Neural progenitor cell (in vitro differentiated cells): ENCODE results near the gene ARHGAP24. TPM values are rescaled to one million over a fixed set of nuclear protein-coding genes. Genes with fewer than 3 reads are reported as not detected.

Source experiments
- DNase-seq: peaks from one replicate; pipeline ENCODE4 v3.0.0-alpha.2; 2016; ENCODE audit warnings: low spot score
- H2AFZ ChIP-seq: fragments of 200-600 bp; sonication (generic); replicated peaks from 2 replicates; pipeline ENCODE4 v1.6.1; 2016; ENCODE audit warnings: antibody characterized with exemption
- H3F3A ChIP-seq: fragments of 200-600 bp; sonication (generic); 2 replicates; pipeline ENCODE4 v1.6.1; 2016; ENCODE audit warnings: antibody characterized with exemption, low read depth
- H3K27ac ChIP-seq: fragments of 200-600 bp; sonication (generic); 2 replicates; pipeline ENCODE4 v1.5.1; 2016; ENCODE audit warnings: mild to moderate bottlenecking
- H3K27me3 ChIP-seq: fragments of 200-600 bp; sonication (generic); 2 replicates; pipeline ENCODE4 v1.6.1; 2016; ENCODE audit warnings: mild to moderate bottlenecking, moderate library complexity
- H3K36me3 ChIP-seq: fragments of 200-600 bp; sonication (generic); 2 replicates; pipeline ENCODE4 v1.5.1; 2016
- H3K4me1 ChIP-seq: fragments of 200-600 bp; sonication (generic); 2 replicates; pipeline ENCODE4 v1.6.1; 2016; ENCODE audit warnings: mixed run types
- H3K4me2 ChIP-seq: fragments of 200-600 bp; sonication (generic); 2 replicates; pipeline ENCODE4 v1.6.1; 2016
- H3K4me3 ChIP-seq: fragments of 200-600 bp; sonication (generic); 2 replicates; pipeline ENCODE4 v1.5.1; 2016
- H3K79me2 ChIP-seq: fragments of 200-600 bp; sonication (generic); 2 replicates; pipeline ENCODE4 v1.6.1; 2016; ENCODE audit warnings: low read depth
- H3K9ac ChIP-seq: fragments of 200-600 bp; sonication (generic); 2 replicates; pipeline ENCODE4 v1.6.1; 2016
- H3K9me3 ChIP-seq: fragments of 200-600 bp; sonication (generic); 2 replicates; pipeline ENCODE4 v1.5.1; 2016; ENCODE audit warnings: low read depth
- H4K20me1 ChIP-seq: fragments of 200-600 bp; sonication (generic); 2 replicates; pipeline ENCODE4 v1.6.1; 2016; ENCODE audit warnings: low read depth
- H3K27ac Mint-ChIP-seq: 3 replicates; pipeline ENCODE4 v1.8.0; 2021; ENCODE audit warnings: mixed read lengths
- H3K27me3 Mint-ChIP-seq: 2 replicates; pipeline ENCODE4 v1.8.0; 2022; ENCODE audit warnings: low read depth, mild to moderate bottlenecking, inconsistent platforms, moderate library complexity, mixed read lengths; ENCODE audit not compliant: insufficient read depth
- H3K36me3 Mint-ChIP-seq: 3 replicates; pipeline ENCODE4 v1.8.0; 2021; ENCODE audit warnings: mixed read lengths
- H3K4me1 Mint-ChIP-seq: 3 replicates; pipeline ENCODE4 v1.8.0; 2021; ENCODE audit warnings: mixed read lengths
- H3K4me3 Mint-ChIP-seq: 3 replicates; pipeline ENCODE4 v1.8.0; 2021; ENCODE audit warnings: mild to moderate bottlenecking, moderate library complexity, mixed read lengths
- H3K9me3 Mint-ChIP-seq: 3 replicates; pipeline ENCODE4 v1.8.0; 2020; ENCODE audit warnings: mixed read lengths
- CTCF ChIP-seq: fragments of 200-600 bp; sonication (generic); IDR thresholded peaks from 2 replicates; pipeline ENCODE4 v1.5.1; 2017; ENCODE audit warnings: antibody characterized with exemption, mild to moderate bottlenecking
- EZH2 ChIP-seq: fragments of 200-600 bp; sonication (generic); IDR thresholded peaks from 2 replicates; pipeline ENCODE4 v1.6.1; 2017; ENCODE audit warnings: antibody characterized with exemption, mild to moderate bottlenecking, moderate library complexity
- EZH2phosphoT487 ChIP-seq: fragments of 200-600 bp; sonication (generic); IDR thresholded peaks from 2 replicates; pipeline ENCODE4 v1.6.1; 2017; ENCODE audit warnings: antibody characterized with exemption
- total RNA-seq: library from RNA; depleted of rRNA; stranded (reverse); fragments of >200 nt; gene quantifications from 2 replicates; pipeline ENCODE4 v1.2.3, GENCODE V29; 2015; ENCODE audit warnings: low replicate concordance

The ARHGAP24 gene
- total RNA-seq, 1 donor from 2014 or later, result 2.2 TPM

- Histone ChIP-seq H3K9me3 (no peaks in the 10 kb centered on the region), H3K4me1 (peaks cover 56% of the 10 kb centered on the region), H3F3A (peaks cover 36% of the 10 kb centered on the region), H4K20me1 (no peaks in the 10 kb centered on the region), H3K27me3 (no peaks in the 10 kb centered on the region), H3K36me3 (no peaks in the 10 kb centered on the region), H3K79me2 (no peaks in the 10 kb centered on the region), H3K4me2 (peak overlapping the region; percentile 56), H2AFZ (peak overlapping the region; percentile 38), H3K4me3 (no peak overlapping the region), H3K27ac (peak overlapping the region; percentile 69), H3K9ac (no peak overlapping the region)
- peaks cover 2% of the 10 kb centered on the region for H3K27me3 Mint-ChIP-seq
- peak overlapping the region; percentile 87 for H3K27ac Mint-ChIP-seq
- no peaks in the 10 kb centered on the region for H3K36me3 Mint-ChIP-seq
- peak overlapping the region; percentile 17 for H3K4me3 Mint-ChIP-seq
- TF ChIP-seq CTCF (no peak), EZH2phosphoT487 (no peak), EZH2 (no peak)
- H3K9me3 Mint-ChIP-seq, result no peaks in the 10 kb centered on the region
- peaks cover 66% of the 10 kb centered on the region for H3K4me1 Mint-ChIP-seq
- peak; percentile 41 for DNase-seq
Measured at GRCh38 chr4:85932500-85933290, 457.7 kb downstream of the ARHGAP24 start.

GRCh38 chr4:85933291-85933640, 458.3 kb downstream of the ARHGAP24 start:
- H3K9ac ChIP-seq, result no peak overlapping the region
- H4K20me1 ChIP-seq, result no peaks in the 10 kb centered on the region
- H3K4me3 Mint-ChIP-seq, result no peak overlapping the region
- no peak overlapping the region for H2AFZ ChIP-seq
- H3K9me3 Mint-ChIP-seq, result no peaks in the 10 kb centered on the region
- DNase-seq, result no peak
- no peaks in the 10 kb centered on the region for H3K79me2 ChIP-seq
- no peaks in the 10 kb centered on the region for H3K36me3 ChIP-seq
- H3K27me3 Mint-ChIP-seq, result peaks cover 2% of the 10 kb centered on the region
- no peak overlapping the region for H3K27ac ChIP-seq
- H3K36me3 Mint-ChIP-seq, result no peaks in the 10 kb centered on the region
- H3K27me3 ChIP-seq, result no peaks in the 10 kb centered on the region
- H3K4me3 ChIP-seq, result no peak overlapping the region
- no peak overlapping the region for H3K4me2 ChIP-seq
- no peak overlapping the region for H3K27ac Mint-ChIP-seq
- no peaks in the 10 kb centered on the region for H3K9me3 ChIP-seq
- peaks cover 56% of the 10 kb centered on the region for H3K4me1 ChIP-seq
- peaks cover 68% of the 10 kb centered on the region for H3K4me1 Mint-ChIP-seq
- TF ChIP-seq CTCF (no peak), EZH2phosphoT487 (no peak), EZH2 (no peak)
- peaks cover 36% of the 10 kb centered on the region for H3F3A ChIP-seq

GRCh38 chr4:85937507-85937906, 462.6 kb downstream of the ARHGAP24 start:
- H3K27ac Mint-ChIP-seq, result no peak overlapping the region
- no peak overlapping the region for H3K27ac ChIP-seq
- H3K36me3 ChIP-seq, result no peaks in the 10 kb centered on the region

More at GRCh38 chr4:85937507-85937906, 462.6 kb downstream of the ARHGAP24 start:
- Histone ChIP-seq H3K9ac (no peak overlapping the region), H3K9me3 (no peaks in the 10 kb centered on the region), H3K79me2 (no peaks in the 10 kb centered on the region), H3K4me3 (no peak overlapping the region), H3K4me2 (no peak overlapping the region), H4K20me1 (no peaks in the 10 kb centered on the region), H3F3A (peaks cover 9% of the 10 kb centered on the region), H3K4me1 (peaks cover 16% of the 10 kb centered on the region), H2AFZ (no peak overlapping the region), H3K27me3 (no peaks in the 10 kb centered on the region)
- peaks cover 2% of the 10 kb centered on the region for H3K27me3 Mint-ChIP-seq
- DNase-seq, result no peak
- no peaks in the 10 kb centered on the region for H3K9me3 Mint-ChIP-seq
- H3K4me1 Mint-ChIP-seq, result peaks cover 34% of the 10 kb centered on the region
- no peak for TF ChIP-seq EZH2phosphoT487
- TF ChIP-seq EZH2, result no peak
- no peak for TF ChIP-seq CTCF
- no peak overlapping the region for H3K4me3 Mint-ChIP-seq
- no peaks in the 10 kb centered on the region for H3K36me3 Mint-ChIP-seq
